Body of pancreas (tissue), 4 donors: Measurements from ENCODE around the gene USP47. TPM values are rescaled to one million over a fixed set of nuclear protein-coding genes. Genes with fewer than 3 reads are reported as not detected.

Experiments
- ATAC-seq: fragments of 150-250 bp; one replicate; pipeline ENCODE4 v1.9.1; 2016
- DNase-seq, 4 donors: peaks; one replicate each; pipeline ENCODE4 v3.0.0-alpha.2; 2019
- H3K27ac ChIP-seq, 4 donors: fragments of 200-600 bp; sonication (generic); 1 replicate in 3 of 4; 2 replicates in 1 of 4; pipeline versions ENCODE4 v1.5.1 to v1.6.1; 2016 to 2019; ENCODE audit warnings: mild to moderate bottlenecking in 1 of 4, mixed read lengths in 1 of 4, moderate library complexity in 1 of 4
- H3K27me3 ChIP-seq, 2 donors: fragments of 200-600 bp; sonication (generic); one replicate each; pipeline ENCODE4 v1.6.0; 2016; ENCODE audit warnings: mild to moderate bottlenecking in 1 of 2
- H3K36me3 ChIP-seq, 2 donors: fragments of 200-600 bp; sonication (generic); replicated peaks in 1 of 2; 2 replicates each; pipeline ENCODE4 v1.5.1; 2016; ENCODE audit warnings: low read depth in 2 of 2; ENCODE audit not compliant: insufficient read depth in 1 of 2
- H3K4me1 ChIP-seq: fragments of 200-600 bp; sonication (generic); one replicate; pipeline ENCODE4 v1.6.0; 2016
- H3K4me3 ChIP-seq, 2 donors: fragments of 200-600 bp; sonication (generic); 1 replicate in 1 of 2; 2 replicates in 1 of 2; pipeline ENCODE4 v1.5.1; 2016 to 2019
- H3K9me3 ChIP-seq, 3 donors: fragments of 200-600 bp; sonication (generic); 1 replicate in 2 of 3; 2 replicates in 1 of 3; pipeline ENCODE4 v1.5.1; 2016
- POLR2A ChIP-seq, 3 donors: fragments of 450-650 bp; IDR thresholded peaks; one replicate each; pipeline ENCODE4 v1.6.1; 2016; ENCODE audit warnings: antibody characterized with exemption in 3 of 3, mild to moderate bottlenecking in 2 of 3
- WGBS, 2 donors: methylation state at CpG; one replicate each; pipeline ENCODE4 v1.1.5; 2017; 5-methylcytosine and 5-hydroxymethylcytosine counted together
- intact Hi-C: fragments of 100-400 bp; cut with DNase I; formaldehyde crosslinking; loops from one replicate; pipeline ENCODE4 v1.15.1; 2023
- total RNA-seq, 2 donors: library from RNA; depleted of rRNA; stranded (reverse); fragments of >200 nt; gene quantifications; one replicate each; pipeline ENCODE4 v1.1.0, GENCODE V29; 2016
- TF ChIP-seq, protein P1 (sequence below), 7 experiments: fragments of 450-650 bp in 4 of 7; fragments of 200-600 bp in 3 of 7; sonication (generic) in 3 of 7; IDR thresholded peaks; one replicate each; pipeline ENCODE4 v1.5.1; 2016 to 2019; ENCODE audit warnings: antibody characterized with exemption in 7 of 7

The USP47 gene
- total RNA-seq, 2 donors from 2014 or later: 51.1 to 63.3 TPM

DNA sequence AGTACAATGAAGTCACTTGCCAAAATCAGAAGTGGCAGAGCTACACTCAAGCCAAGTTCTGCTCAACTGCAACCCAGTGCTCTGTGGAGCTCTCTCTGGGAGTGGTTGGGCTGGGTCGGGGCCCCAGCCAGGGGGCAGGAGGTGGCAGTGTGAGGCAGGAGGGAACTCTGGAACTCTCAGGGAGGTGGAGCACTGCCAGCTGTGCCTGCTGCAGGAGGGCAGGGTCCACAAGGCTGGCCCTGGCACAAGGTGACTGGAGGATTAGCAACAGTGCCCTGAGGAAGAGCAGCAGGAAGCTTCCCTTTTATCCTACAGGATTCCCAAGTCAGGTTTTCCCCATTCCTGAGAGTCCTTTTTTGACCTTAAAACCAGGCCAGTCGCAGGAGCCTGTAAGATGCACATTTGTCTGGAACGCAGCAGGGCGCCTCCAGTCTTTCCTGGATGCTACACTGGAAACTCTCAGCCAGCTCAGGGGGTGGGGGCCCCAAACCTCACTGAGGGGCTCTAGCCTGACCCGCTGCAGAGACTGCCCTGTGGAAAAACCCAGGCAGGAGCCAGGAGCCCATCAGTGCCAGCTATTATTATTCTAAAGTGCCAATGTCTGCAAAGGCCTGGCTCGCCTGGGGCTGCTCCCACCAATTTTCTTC is 134.8 kb downstream of the USP47 start:
- ATAC-seq (no peak), DNase-seq (no peak)
- Histone ChIP-seq H3K27ac (peak overlapping the region in 2 of 4 donors; percentile 29 to 50), H3K4me3 (no peak overlapping the region), H3K36me3 (no peaks in the 10 kb centered on the region), H3K4me1 (peaks cover 43% of the 10 kb centered on the region), H3K9me3 (no peaks in the 10 kb centered on the region), H3K27me3 (no peaks in the 10 kb centered on the region)
- intact Hi-C loops: no loop called here
- 73 to 75% methylated on average over 6 of the region's 6 CpGs for WGBS, 2 donors
- no peak for TF ChIP-seq POLR2A (IDR thresholded peaks at IDR 0.05)
- TF ChIP-seq, protein P1, sequence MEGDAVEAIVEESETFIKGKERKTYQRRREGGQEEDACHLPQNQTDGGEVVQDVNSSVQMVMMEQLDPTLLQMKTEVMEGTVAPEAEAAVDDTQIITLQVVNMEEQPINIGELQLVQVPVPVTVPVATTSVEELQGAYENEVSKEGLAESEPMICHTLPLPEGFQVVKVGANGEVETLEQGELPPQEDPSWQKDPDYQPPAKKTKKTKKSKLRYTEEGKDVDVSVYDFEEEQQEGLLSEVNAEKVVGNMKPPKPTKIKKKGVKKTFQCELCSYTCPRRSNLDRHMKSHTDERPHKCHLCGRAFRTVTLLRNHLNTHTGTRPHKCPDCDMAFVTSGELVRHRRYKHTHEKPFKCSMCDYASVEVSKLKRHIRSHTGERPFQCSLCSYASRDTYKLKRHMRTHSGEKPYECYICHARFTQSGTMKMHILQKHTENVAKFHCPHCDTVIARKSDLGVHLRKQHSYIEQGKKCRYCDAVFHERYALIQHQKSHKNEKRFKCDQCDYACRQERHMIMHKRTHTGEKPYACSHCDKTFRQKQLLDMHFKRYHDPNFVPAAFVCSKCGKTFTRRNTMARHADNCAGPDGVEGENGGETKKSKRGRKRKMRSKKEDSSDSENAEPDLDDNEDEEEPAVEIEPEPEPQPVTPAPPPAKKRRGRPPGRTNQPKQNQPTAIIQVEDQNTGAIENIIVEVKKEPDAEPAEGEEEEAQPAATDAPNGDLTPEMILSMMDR (IDR thresholded peaks at IDR 0.05): no peak

DNA sequence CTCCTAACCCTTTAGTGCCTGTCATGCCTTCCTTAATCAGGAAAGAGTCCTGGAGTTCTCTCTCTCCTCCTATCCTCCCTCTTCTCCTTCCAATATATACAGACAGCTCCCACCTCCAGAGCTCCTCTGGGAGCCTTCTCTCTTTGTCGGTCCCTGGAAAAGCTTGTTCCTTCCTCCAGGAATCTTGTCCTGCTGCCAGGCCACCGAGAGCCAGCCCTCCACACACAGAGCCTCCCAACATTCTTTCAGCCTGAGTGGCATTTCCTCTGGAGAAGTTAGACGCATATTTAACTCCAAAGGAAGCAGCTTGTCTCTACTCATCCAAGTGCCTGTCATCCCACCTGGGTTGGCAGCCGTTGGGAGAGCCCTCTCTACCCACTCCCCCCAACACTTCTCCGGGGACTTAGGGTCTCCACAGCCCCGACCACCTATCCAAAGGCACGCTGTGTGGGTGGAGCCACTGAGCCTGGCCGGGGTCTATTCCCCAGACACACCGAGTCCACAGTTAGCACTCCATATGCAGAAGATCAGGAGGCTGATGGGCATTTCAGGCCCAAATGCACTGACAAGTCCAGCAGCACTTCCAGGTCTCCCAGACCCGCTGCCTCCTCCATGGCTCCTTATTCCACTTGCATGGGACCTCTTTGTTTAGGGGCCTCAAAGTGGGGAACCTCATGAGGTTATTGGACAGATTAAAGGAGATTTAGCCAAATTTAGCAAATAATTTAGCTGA is 135.6 kb downstream of the USP47 start:
- peaks cover 43% of the 10 kb centered on the region for H3K4me1 ChIP-seq
- H3K9me3 ChIP-seq: no peaks in the 10 kb centered on the region
- H3K36me3 ChIP-seq: no peaks in the 10 kb centered on the region
- DNase-seq (peak in 3 of 4 donors; percentile 49 to 61 (median 60)), ATAC-seq (no peak)
- TF ChIP-seq POLR2A (IDR thresholded peaks at IDR 0.05): no peak
- TF ChIP-seq, protein P1 (IDR thresholded peaks at IDR 0.05): no peak
- no peak overlapping the region for H3K4me3 ChIP-seq
- intact Hi-C loops: no loop called here
- WGBS, 2 donors: 50 to 68% methylated on average over 8 to 10 of the region's 10 CpGs
- H3K27me3 ChIP-seq: no peaks in the 10 kb centered on the region
- peak overlapping the region in 3 of 4 donors; percentile 29 to 66 (median 50) for H3K27ac ChIP-seq

DNA sequence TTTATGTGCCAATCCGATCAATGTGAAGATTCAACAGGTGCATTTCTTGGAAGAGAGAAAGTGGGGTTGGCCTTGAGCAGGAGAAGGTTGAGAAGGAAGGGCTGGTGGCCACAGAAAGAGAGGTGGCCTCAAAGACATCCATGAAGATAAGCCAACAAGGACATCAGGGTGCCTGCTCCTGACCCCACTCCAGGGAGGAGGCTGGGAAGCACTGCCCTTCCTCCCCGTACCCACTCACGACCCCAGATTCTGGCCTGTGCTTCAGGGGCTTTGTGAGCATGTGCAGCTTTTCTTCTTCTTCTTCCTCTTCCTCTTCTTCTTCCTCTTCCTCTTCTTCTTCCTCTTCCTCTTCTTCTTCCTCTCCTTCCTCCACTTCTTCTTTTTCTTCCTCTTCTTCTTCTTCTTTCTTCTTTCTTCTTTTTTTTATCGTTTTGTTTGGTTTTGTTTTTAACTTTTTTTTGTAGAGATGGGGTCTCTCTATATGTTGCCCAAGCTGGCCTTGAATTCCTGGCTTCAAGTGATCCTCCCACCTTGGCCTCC is 136.4 kb downstream of the USP47 start:
- Histone ChIP-seq H3K4me3 (no peak overlapping the region), H3K27me3 (no peaks in the 10 kb centered on the region), H3K27ac (peak overlapping the region in 1 of 4 donors; percentile 2), H3K9me3 (no peaks in the 10 kb centered on the region), H3K36me3 (no peaks in the 10 kb centered on the region), H3K4me1 (peaks cover 37% of the 10 kb centered on the region)
- WGBS, 2 donors: 79 to 82% methylated on average over 4 of the region's 4 CpGs
- no peak for ATAC-seq
- intact Hi-C loops: no loop called here
- TF ChIP-seq POLR2A (IDR thresholded peaks at IDR 0.05): no peak
- TF ChIP-seq, protein P1 (IDR thresholded peaks at IDR 0.05): no peak
- DNase-seq: no peak

DNA sequence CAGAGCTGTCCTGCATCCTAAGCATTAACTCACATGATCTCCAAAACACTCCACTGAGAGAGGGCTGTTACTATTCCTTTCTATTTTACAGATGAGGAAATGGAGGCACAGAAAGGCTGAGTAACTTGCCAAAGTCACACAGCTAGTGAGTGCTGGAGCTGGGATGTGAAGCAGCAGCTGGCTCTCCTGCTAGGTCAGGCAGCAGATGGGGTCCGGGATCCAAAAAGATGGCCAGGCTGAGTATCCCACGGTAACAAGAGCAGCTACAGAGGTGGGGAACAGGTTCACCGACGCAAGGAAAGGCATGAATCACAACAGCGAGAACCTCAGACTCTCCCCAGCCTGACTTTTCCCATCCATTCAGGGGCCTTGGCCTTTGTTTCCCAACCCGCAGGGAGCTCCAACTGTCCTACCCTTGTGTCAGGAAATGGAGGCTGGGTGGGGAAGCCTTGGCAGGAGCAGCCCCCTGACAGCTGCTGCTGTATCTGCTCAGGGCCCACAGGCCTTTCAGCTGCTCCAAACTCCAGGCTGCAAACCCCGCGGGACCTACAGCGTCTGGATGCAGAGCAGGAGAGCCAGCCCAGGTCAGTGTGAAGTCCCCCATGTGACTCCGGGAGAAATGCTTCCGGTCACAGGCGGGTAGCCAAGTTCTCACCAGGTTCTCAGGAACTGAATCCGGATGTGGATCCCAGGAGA is 137.2 kb downstream of the USP47 start:
- Histone ChIP-seq H3K36me3 (no peaks in the 10 kb centered on the region), H3K9me3 (no peaks in the 10 kb centered on the region), H3K27me3 (no peaks in the 10 kb centered on the region), H3K27ac (peak overlapping the region in 3 of 4 donors; percentile 14 to 37 (median 27)), H3K4me1 (peaks cover 29% of the 10 kb centered on the region), H3K4me3 (no peak overlapping the region)
- TF ChIP-seq, protein P1 (IDR thresholded peaks at IDR 0.05): no peak
- TF ChIP-seq POLR2A (IDR thresholded peaks at IDR 0.05): no peak
- ATAC-seq (peak; percentile 52), DNase-seq (peak; percentile 40 to 65 (median 54))
- intact Hi-C loops: no loop called here
- 62 to 90% methylated on average over 6 to 13 of the region's 13 CpGs for WGBS, 2 donors
